Fibroblast of pulmonary artery (primary cell): ENCODE measurements around the gene VWF.

Source experiments
- DNase-seq: peaks from one replicate; pipeline ENCODE4 v3.0.0-alpha.2; 2010; ENCODE audit warnings: low read depth
- H3K4me3 ChIP-seq: replicated peaks from 2 replicates; pipeline ENCODE4 v1.5.1; 2011; ENCODE audit warnings: low read depth, mild to moderate bottlenecking, control low read depth, low read length, moderate library complexity
- TF ChIP-seq, protein P1 (sequence below): IDR thresholded peaks from 2 replicates; pipeline ENCODE4 v1.5.1; 2011; ENCODE audit warnings: mild to moderate bottlenecking, control low read depth, low read length, inconsistent platforms; ENCODE audit errors: missing control alignments

Gene VWF

DNA sequence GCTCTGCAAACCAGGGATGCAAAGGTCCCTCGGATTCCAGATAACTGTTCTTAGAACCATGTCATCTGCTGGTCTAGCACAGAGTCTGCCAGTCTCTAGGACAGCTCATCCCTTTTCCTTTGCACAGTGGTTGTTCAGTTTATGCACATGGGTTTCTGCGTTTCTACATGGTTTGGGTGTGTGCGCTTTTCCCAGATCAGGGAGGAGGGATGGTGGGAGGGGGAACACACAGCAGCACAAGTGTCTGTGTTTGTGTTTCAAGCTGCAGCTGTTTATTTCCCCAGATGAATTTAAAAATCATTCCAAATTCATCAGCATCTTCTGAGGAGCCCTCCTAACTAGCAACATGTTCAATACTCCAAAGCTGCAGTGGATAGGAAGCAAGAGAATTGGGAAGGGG, 224.8 kb downstream of the VWF start:
- TF ChIP-seq, protein P1, sequence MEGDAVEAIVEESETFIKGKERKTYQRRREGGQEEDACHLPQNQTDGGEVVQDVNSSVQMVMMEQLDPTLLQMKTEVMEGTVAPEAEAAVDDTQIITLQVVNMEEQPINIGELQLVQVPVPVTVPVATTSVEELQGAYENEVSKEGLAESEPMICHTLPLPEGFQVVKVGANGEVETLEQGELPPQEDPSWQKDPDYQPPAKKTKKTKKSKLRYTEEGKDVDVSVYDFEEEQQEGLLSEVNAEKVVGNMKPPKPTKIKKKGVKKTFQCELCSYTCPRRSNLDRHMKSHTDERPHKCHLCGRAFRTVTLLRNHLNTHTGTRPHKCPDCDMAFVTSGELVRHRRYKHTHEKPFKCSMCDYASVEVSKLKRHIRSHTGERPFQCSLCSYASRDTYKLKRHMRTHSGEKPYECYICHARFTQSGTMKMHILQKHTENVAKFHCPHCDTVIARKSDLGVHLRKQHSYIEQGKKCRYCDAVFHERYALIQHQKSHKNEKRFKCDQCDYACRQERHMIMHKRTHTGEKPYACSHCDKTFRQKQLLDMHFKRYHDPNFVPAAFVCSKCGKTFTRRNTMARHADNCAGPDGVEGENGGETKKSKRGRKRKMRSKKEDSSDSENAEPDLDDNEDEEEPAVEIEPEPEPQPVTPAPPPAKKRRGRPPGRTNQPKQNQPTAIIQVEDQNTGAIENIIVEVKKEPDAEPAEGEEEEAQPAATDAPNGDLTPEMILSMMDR: no peak

GRCh38 chr12:5898874-5899273, 225.6 kb downstream of the VWF start:
- TF ChIP-seq, protein P1: no peak
- H3K4me3 ChIP-seq: no peak overlapping the region
- DNase-seq: no peak

More for the DNA sequence above, 224.8 kb downstream of the VWF start:
- no peak overlapping the region for H3K4me3 ChIP-seq
- no peak for DNase-seq
